ENCODE data around the gene TK1. TPM values are rescaled to one million over a fixed set of nuclear protein-coding genes. Genes with fewer than 3 reads are reported as not detected.

Gene TK1
- total RNA-seq, 4 donors from 2014 or later = 1.7 to 4.1 (median 2.9) TPM

- TF ChIP-seq CTCF (IDR thresholded peaks at IDR 0.05) (no peak), POLR2A (IDR thresholded peaks at IDR 0.05) (no peak)
- DNase-seq (ENCODE audit: low spot score in 2 of 2) = peak in 1 of 2 donors; percentile 85
- 28 to 51% methylated on average over 23 to 53 of the region's 74 CpGs for WGBS, 2 donors
- no peak overlapping the region for H3K4me3 ChIP-seq (ENCODE audit: low read depth, poor library complexity, severe bottlenecking)
- intact Hi-C loops (cut with DNase I; ENCODE audit: low total_unique reads) = no loop called here
Measured at GRCh38 chr17:78131172-78132083, 55.4 kb downstream of the TK1 start.

GRCh38 chr17:78130437-78131101, 56.3 kb downstream of the TK1 start, which contains the start of gene TMC8:
TMC8 (plus strand) TSS chr17:78130771; CDS start chr17:78131589, 818 bp downstream.
- DNase-seq (ENCODE audit: low spot score in 2 of 2) = peak in 1 of 2 donors; percentile 87
- H3K4me3 ChIP-seq (ENCODE audit: low read depth, poor library complexity, severe bottlenecking) = no peak within 1 kb of the TSS
- intact Hi-C loops (cut with DNase I; ENCODE audit: low total_unique reads) = no loop called here
- WGBS, 2 donors = 73 to 80% methylated on average over 9 of the region's 10 CpGs
- TF ChIP-seq CTCF (IDR thresholded peaks at IDR 0.05) (no peak), POLR2A (IDR thresholded peaks at IDR 0.05) (no peak)

GRCh38 chr17:78130090-78130436, 56.8 kb downstream of the TK1 start:
- WGBS, 2 donors = 44 to 50% methylated on average over 5 of the region's 5 CpGs
- intact Hi-C loops (cut with DNase I; ENCODE audit: low total_unique reads) = no loop called here
- TF ChIP-seq CTCF (IDR thresholded peaks at IDR 0.05) = no peak
- no peak for TF ChIP-seq POLR2A (IDR thresholded peaks at IDR 0.05)
- no peak overlapping the region for H3K4me3 ChIP-seq (ENCODE audit: low read depth, poor library complexity, severe bottlenecking)
- no peak for DNase-seq (ENCODE audit: low spot score in 2 of 2)

GRCh38 chr17:78129351-78130089, 57.3 kb downstream of the TK1 start:
- TF ChIP-seq POLR2A (IDR thresholded peaks at IDR 0.05) = no peak
- no peak for TF ChIP-seq CTCF (IDR thresholded peaks at IDR 0.05)
- 70 to 77% methylated on average over 4 of the region's 4 CpGs for WGBS, 2 donors
- H3K4me3 ChIP-seq (ENCODE audit: low read depth, poor library complexity, severe bottlenecking) = no peak overlapping the region
- intact Hi-C loops (cut with DNase I; ENCODE audit: low total_unique reads) = no loop called here
- no peak for DNase-seq (ENCODE audit: low spot score in 2 of 2)

- WGBS, 2 donors = 3 to 12% methylated on average over 25 to 47 of the region's 54 CpGs
- peak in 1 of 2 donors; percentile 89 for DNase-seq (ENCODE audit: low spot score in 2 of 2)
- no peak for TF ChIP-seq CTCF (IDR thresholded peaks at IDR 0.05)
- no peak for TF ChIP-seq POLR2A (IDR thresholded peaks at IDR 0.05)
- intact Hi-C loops (cut with DNase I; ENCODE audit: low total_unique reads) = no loop called here
- H3K4me3 ChIP-seq (ENCODE audit: low read depth, poor library complexity, severe bottlenecking) = peak within 1 kb of the TSS; percentile 65
Measured at GRCh38 chr17:78128551-78129350, 58.1 kb downstream of the TK1 start, which contains the start of gene TMC6. TMC6 (minus strand) TSS chr17:78128755; CDS start chr17:78126832, 1,923 bp downstream.
